Activated CD4-positive, CD25-positive, alpha-beta regulatory T cell treated with anti-CD3 and anti-CD28 coated beads, Interleukin-2, amount 50 U/mL, for 72 hours (primary cell): ENCODE results near the gene PHACTR1.
"Not testable (repeated sequence)": the region's sequence is repeated elsewhere in the genome, so short reads cannot be mapped to it uniquely, and the experiment has no call there.

Experiments used
- DNase-seq: peaks from one replicate; pipeline ENCODE4 v3.0.0; 2021

PHACTR1 gene

GRCh38 chr6:13216236-13217014, 499.9 kb downstream of the PHACTR1 start:
- no peak for DNase-seq

GRCh38 chr6:13217206-13217905, 500.8 kb downstream of the PHACTR1 start:
- no peak for DNase-seq

DNA sequence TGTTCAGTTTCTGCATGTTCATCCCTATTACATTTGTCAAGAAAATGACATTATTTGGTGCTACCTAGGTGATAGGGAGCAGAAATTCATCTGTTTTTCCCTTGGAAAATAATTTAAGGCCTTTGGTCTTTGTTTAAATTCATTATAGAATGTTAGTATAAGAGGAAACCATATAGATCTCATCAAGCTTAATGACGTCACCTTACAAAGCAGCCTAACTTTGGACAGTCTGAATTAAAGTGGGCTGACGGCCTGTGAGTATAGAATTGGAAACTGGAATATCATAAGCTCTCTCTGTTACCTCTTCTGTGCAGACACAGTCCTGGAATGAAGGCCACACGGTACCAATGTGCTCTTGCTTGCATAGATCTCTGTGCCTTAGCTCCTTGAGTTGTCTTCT, 503.7 kb downstream of the PHACTR1 start:
- no peak for DNase-seq

DNA sequence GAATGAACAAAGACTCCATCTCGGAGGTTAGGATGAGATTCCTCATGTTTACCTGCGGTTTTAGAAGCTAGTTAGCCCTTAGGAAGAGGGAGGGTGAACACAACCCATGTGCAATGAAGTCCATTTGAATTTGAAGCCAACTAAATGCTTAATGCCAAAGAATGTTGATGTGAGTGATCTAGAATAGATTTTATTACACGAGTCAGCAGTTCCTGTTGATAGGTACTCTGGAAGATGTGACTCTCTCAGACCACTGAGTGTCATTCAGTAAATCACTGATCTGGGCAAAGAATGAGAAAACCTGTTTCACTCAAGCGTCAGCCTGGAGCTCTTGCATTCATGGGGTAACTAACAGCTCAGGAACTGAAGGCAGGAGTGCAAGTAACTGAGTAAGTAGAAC, 505.5 kb downstream of the PHACTR1 start:
- no peak for DNase-seq

DNA sequence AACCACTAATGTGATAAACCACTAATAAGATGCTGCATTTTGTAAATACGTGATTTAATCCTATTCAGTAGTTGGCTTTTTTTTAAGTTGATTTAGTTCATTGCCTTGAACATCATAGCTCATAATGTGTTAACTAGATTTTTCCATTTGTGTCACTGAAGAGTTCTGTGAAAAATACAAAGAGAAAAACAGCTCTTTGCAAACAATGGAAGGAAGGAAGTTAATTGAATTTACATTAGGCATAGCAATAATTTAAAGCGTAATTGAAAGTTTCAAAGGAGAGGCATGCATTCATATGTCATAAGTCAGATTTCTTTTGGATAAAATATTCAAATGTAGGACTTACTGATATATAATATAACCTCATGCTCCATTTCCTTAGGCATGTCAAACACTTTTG, 509.5 kb downstream of the PHACTR1 start:
- DNase-seq: no peak

DNA sequence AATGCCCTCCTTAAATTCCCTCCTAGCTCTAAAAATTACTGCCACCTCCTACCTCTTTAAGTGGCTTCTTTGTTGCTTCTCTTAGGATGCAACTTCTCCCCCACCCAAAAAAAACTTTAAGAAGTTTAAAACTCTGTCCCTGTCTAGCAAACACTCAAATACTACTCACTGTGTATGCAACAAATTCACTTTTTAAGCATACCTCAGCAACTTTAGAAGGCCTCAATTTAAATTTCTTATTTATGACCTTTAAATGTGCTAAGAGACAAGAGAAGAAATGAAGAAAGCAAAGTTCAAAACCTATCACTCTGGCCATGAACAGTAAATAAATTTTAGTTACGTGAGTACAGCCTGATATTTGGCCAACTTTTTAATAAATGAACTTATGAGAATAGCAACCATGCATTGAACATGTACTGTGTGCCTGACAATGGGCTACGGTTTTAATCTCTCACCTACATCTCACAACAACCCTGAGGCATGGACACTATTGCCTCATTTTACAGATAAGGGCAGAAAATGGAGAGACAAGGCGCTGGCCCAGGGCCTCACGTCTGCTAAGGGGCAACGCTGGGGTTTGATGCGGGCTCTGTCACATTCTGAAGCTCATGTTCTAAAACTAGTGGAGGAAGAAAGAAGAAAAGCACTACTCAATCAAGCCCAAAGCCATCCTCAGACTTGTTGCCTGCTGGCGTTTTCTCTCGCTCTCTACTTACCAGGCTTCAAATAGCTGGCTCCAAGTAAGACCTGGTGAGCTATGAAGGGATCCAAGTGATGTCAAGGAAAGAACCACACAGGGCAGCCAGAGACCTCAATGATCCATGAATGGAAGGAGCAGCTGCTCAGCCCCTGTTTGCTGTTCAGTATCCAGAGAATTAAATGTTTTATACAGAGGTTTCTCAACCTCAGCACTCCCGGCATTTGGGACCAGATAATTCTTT, 512.0 kb downstream of the PHACTR1 start:
- DNase-seq: no peak

GRCh38 chr6:13229205-13230085, 512.9 kb downstream of the PHACTR1 start:
- DNase-seq: no peak

DNA sequence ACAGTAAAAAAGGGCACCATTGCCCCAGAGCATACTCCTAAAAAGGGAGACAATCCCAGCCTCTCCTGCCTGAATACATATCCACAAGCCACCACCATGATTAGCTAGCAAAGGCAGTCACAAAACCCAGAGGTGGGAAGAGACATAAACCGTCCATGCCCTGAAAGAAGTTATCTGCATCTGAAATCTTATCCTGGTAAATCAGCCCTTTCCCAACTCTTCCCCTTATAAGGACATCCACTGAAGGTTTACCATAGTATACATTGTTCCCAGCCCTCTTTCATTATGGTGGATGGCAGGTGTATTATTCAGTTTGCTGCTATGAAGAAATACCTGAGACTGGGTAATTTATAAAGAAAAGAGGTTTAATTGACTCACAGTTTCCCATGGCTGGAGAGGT, 516.5 kb downstream of the PHACTR1 start:
- no peak for DNase-seq

DNA sequence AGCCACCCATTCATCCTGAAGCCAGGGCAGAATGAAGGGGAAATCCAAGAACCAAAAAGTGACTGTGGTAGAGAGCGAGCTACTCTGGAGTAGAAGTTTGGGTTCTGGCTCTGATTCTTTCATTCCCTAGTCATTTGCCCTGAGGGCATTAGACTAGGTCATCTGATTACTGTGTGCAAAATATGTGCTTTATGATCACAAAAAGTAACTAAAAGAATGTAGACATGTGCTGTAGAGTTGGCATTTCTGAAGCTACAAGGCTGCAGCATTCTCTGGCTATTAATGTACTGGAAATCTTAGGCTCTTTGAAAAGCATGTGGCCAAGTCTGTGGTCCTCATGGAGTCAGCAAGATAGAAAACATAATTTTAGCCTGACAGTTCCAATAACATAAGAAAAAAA, 517.6 kb downstream of the PHACTR1 start:
- DNase-seq: no peak

DNA sequence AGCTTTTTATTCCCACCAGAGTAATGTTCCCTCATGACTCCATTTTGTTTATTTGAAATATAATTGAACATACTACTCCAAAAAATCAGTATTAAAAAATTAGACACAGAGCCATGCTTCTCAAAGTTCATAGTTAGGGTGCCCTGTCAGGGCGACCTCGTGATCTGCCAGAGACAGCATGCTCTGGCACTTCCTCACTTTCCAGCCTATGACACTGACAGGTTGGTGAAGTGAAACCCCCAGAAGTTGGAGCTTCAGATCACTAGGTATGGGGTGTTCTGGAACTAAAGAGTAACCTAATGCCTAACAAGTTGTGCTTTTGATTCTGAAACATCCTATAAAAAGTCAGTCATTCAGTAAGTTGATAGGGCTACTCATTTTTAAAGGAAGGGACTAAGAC, 518.8 kb downstream of the PHACTR1 start:
- no peak for DNase-seq

GRCh38 chr6:13237318-13237717, 520.8 kb downstream of the PHACTR1 start:
- no peak for DNase-seq

DNA sequence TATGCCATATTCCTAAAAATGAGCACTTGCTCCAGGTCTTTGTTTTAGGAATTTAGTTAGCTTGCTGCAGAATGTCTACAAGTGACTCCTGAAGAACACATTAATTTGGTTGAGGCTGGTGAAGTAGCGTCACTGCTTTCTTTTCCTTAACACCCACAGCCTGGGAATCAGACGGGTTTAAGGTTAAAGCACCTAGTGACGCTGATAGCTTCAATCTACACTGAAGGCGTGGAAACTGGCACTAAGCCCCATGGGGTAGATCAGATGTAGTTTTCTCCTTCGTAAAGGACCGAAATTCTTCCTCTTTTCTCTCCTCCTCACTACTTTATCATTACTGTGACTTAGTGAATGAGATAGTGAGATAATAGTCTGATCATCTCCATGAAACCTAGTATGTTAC, 521.5 kb downstream of the PHACTR1 start:
- DNase-seq: no peak

GRCh38 chr6:13238640-13239216, 522.2 kb downstream of the PHACTR1 start:
- no peak for DNase-seq

GRCh38 chr6:13239530-13240455, 523.2 kb downstream of the PHACTR1 start:
- no peak for DNase-seq

DNA sequence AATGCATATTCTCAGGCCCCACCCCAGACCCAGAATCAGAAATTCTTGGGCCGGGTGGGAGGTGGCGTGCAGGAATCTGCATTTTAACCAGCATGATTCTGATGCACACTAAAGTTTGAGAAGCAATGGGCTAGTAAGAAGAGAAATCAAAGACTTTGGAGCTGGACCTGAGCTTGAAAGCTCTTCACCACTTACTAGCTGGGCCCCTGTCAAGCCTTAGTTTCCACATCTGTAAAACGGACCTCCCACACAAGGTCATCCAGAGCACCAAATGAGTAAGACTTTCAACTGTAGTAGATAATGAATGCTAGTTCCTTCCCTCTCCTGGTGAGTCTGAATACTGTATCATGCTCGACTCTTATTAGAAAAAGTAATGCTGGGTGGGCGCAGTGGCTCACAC, 524.8 kb downstream of the PHACTR1 start:
- no peak for DNase-seq

- no peak for DNase-seq
Measured at GRCh38 chr6:13242178-13242577, 525.6 kb downstream of the PHACTR1 start.

- DNase-seq: no peak
Measured at GRCh38 chr6:13242590-13242989, 526.0 kb downstream of the PHACTR1 start.

GRCh38 chr6:13243033-13243432, 526.5 kb downstream of the PHACTR1 start:
- DNase-seq: no peak

- DNase-seq: not testable (repeated sequence)
Measured at GRCh38 chr6:13243745-13244144, 527.2 kb downstream of the PHACTR1 start.

GRCh38 chr6:13247627-13248026, 531.1 kb downstream of the PHACTR1 start:
- DNase-seq: no peak

DNA sequence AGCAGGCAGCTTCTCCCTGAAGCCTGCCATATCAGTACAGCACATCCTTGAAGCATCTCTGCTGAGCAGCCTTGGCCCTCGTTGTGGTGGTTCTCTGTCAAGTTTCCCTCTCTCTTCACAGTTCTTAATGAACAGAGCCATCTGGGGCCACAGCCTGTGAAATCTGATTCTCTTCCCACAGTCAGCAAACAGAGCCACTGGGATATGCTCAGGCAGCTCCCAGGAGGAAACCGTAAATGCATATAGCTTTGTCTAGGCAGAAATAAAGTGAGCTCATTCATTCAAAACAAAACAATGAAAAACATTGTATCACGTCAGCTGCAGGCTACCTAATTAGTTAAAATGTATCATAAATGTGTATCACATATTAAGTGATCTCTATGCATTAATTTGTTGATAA, 531.5 kb downstream of the PHACTR1 start:
- no peak for DNase-seq
